Activated CD4-positive, alpha-beta T cell treated with anti-CD3 and anti-CD28 coated beads, Interleukin-10, Interleukin-2, amounts not matched to agents 100 ng/mL and 50 ng/mL, durations not matched to agents 16 hours and 8 hours (primary cell): ENCODE results near the gene LIMA1.
"Not testable (repeated sequence)": the region's sequence is repeated elsewhere in the genome, so short reads cannot be mapped to it uniquely, and the experiment has no call there.

Source experiments
- DNase-seq: peaks from one replicate; pipeline ENCODE4 v3.0.0-alpha.2; 2020

LIMA1 gene

DNA sequence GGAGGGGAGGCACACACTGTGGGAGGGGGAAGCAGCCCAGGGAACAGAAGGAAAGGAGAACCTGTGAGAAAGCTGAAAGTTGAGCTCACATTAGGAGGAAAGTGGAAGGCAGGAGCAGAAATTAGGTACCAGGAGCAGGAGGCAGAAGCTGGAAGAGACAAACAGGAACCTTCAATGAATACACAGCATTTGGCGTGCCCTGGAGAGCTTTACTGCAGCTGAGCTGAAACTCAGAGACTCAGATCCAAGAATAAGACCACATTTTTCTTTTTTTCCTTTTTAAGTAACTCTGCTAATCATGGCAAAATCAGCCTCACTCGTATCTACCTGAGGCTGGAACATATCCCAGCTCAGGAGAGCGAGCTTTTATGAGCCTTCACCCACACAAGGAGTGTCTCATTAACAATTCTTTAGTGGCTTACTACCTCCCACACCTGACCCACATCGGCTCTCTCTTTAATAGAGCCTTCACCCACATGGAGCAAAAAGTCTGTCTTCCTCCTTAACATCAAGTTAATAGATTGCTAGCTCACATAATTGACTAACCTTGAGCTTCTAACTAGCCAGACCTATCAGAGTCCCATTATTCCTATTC, 97.9 kb downstream of the LIMA1 start:
- no peak for DNase-seq

DNA sequence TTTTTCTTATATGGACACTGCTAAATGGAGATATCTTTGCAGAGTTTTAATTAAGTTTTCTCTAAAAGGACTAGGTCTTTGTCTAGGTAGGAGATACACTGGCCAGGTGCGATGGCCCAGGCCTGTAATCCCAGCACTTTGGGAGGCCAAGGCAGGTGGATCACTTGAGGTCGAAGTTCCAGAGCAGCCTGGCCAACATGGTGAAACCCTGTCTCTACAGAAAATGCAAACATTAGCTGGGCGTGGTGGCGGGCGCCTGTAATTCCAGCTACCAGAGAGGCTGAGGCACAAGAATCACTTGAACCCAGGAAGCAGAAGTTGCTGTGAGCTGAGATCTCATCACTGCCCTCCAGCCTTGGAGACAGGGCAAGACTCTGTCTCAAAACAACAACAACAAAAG, 99.1 kb downstream of the LIMA1 start:
- DNase-seq, result no peak

DNA sequence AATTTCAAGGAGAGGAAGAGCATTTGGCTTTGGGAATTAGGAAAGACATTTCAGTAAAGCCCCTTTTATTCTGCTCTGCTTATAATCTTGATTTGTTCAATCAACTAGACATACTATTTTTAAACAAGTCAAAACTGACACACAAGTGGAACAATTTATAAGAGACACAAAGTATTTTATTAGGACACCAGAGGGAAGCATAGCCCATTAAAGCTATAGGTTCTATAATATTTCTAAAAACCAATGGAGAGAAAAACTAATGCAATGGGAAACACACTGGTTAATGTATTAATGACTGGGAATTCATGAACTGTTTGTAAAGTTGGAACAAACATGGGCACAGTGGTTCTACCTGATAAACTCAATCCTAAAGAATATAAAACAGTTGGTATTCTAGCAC, 100.9 kb downstream of the LIMA1 start:
- DNase-seq, result no peak

DNA sequence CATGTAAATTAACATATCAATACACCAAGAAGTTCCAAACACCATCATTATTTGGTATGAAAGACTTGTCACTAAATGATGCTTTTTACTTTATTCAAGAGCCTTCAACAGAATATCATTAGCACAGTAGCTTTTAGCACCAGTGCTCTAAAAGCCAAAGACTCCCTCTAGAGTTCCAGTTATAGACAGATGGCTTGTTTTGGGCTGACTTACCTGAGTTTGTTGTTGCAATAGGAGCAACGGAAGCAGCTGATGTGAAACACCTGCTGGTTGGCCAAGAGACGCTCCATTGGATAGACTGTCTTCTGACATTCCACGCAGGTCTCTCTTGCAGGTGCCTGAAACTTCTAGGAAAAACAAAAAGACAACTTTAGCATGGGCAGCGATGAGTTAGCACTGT, 101.6 kb downstream of the LIMA1 start:
- DNase-seq, result no peak

DNA sequence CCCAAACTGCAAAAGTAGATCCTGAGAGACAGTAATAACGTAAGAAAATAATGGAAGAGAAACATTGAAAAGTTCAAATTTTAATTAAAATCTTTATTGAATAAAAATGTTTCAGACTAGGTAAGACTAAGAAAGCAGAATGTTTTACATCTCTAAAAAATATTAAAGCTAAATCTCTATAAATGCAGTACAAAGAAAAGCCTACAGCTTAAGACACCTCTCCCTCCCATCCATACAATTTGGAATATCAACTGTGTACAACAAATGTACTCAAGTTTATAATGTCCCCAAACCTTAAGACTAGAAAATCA, 107.6 kb downstream of the LIMA1 start:
- no peak for DNase-seq

DNA sequence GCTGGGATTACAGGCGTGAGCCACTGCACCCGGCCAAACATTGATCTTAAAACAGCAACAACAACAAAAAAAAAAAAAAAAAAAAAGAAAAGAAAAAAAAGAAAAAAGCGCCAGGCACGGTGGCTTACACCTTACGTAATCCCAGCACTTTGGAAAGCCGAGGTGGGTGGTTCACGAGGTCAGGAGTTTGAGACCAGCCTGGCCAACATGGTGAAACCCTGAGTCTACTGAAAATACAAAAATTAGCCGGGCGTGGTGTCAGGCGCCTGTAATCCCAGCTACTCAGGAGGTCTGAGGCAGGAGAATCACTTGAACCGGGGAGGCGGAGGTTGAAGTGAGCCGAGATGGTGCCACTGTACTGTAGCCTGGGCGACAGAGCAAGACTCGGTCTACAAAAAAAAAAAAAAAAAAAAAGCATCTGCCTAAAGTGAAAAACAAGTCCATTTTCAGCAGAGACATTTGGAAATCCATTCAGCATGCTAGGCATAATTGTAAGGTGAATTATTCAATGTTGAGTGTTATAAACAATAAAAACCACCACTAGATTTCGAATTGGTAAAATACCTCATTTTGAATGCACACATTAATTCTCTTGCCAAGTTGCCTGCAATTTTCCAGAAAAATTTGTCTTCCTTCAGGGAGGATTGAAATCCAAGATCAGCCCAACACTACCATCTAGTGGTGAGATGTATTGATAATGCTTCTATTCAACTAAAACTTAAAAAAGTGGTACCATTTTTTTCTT, 108.2 kb downstream of the LIMA1 start:
- peak; percentile 44 for DNase-seq

DNA sequence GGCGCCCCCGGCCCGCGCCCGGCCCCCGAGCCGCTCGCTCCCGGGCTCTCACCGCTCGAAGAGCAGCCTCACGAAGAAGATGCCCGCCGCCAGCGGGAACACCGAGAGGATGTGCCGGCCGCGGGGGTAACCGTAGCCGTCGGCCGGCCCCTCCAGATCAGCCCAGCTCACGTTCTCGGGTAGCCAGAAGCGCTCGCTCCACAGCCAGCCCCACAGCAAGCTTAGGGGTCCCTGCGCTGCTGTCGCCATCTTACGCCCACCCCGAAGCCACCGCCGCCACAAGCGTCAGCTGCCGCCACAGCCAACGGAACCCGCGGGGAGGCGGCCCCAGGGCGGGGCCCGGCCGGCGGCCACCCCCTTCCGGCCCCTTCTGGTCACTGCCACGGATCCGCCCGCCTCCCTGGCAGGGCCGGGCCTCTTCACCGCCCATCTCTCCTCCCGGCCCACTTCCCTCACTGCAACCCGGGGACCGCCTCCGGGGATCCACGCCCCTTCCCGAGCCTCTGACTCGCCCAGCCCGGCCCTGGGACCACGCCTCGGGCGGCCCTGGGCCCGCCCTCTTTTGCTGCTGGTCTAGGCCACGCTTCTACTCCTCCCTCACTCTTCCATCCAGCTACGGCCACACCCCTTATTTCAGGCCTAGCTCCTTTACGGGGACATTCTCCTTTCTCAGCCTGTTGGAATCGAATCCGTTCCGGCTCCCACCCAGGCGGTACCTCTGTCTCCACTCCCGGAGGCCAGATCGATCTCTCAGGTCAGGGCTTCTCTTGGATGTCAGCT, 116.1 kb downstream of the LIMA1 start, which contains the start of gene CERS5:
TSS of gene CERS5 (minus strand) at position 321 of the 780 bp plus-strand sequence. CDS start at position 249, 72 bp downstream.
- peak; percentile 99 for DNase-seq

DNA sequence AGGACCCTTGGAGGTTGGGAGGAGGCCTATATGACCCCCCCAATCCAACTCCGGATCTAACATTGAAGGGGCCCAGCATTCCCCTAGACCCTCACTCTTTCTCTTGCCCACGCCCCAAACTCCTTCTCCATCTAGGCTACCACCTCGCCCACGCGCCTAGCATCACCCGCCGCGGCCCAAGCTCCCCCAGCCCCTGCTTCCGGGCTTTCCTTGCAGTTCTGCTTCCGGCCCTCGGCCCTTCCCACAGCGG, 116.6 kb downstream of the LIMA1 start:
- DNase-seq, result peak; percentile 66

DNA sequence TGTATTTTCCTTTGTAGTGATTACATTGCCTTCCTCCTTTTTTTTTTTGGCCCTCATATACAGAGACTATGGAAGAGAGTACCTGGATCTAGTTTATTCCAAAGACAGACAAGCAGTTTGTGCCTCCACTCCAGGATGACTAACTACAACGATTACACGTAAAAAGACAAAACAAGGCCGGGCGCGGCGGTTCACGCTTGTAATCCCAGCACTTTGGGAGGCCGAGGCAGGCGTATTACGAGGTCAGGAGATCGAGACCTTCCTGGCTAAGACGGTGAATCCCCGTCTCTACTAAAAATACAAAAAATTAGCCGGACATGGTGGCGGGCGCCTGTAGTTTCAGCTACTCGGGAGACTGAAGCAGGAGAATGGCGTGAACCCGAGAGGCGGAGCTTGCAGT, 118.4 kb downstream of the LIMA1 start:
- no peak for DNase-seq

DNA sequence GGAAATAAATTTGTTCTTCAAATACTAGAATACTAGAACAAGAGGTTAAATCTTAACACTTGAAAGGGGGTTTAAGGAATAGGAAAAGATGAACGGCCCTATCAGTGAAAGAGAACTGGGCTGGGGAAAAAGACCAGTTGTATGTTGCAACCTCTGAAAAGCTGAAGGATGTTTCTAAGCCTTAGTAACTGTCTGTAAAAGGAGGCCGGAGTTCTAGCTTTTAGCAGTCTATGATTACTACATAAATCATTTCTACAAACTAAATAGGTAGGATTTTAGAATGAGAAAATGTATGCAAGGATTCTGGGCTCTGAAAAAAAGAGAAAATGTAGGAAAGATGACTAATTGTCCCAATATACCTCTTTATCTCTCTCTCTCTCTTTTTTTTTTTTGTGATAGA, 121.1 kb downstream of the LIMA1 start:
- DNase-seq, result no peak

DNA sequence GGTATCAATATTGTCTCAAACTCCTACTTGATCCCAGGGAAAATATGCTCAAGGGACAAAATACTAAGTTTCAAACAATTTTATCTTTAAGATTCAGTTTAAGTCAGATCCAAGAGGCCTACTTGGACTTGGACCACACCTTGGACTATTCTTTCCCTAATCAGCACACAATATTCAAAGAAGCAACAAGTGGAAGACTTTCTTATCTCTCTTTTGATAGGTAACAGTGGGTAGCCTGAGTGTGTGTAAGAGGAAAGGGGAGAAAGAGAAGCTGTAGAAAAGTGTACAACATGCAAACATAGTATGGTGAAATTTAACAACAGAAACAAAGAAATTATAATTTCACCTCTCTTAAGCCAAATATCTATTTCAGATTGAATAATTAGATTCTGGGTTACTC, 122.7 kb downstream of the LIMA1 start:
- DNase-seq, result no peak

DNA sequence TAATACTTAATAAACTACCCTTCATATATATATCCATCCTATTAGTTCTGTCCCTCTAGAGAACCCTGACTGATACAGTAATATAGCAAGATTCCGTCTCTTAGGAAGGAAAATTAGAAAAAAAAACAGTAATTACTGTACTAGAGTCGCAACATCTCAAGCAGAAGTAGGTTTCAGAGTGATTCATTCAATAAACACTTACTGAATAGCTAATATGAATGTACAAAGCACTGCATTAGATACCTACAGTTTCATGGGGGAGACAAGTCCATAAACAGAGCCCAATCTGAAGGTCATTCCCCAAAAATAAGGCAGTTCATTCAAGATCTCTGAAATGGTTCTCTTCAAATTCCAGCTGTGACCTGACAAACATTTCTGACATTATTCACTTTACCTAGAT, 126.1 kb downstream of the LIMA1 start:
- DNase-seq, result peak; percentile 21

DNA sequence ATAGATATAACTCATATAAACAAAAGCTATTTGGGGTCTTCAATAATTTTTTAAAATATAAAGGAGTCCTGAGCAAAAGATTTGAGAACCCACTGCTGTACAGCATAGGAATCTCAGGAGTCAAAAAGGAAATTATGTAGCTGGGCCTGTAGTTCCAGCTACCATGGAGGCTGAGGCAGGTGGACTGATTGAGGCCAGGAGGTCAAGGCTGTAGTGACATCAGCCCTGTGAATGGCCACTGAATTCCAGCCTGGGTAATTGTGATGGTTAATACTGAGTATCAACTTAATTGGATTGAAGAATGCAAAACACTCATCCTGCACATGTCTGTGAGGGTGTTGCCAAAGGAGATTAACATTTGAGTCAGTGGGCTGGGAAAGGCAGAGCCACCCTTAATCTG, 126.7 kb downstream of the LIMA1 start:
- DNase-seq, result no peak

DNA sequence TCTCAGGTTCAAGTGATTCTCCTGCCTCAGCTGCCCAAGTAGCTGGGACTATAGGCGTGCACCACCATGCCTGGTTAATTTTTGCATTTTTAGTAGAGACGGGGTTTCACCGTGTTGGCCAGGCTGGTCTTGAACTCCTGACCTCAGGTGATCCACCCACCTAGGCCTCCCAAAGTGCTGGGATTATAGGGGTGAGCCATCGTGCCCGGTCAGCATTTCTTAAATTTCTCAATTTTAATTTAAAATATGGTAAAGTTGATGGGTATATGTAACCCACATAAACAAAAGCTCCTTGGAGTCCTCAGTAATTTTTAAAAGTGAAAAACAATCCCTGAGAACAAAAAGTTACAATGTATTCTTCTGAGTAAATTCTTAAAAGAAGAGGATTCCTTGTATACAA, 128.4 kb downstream of the LIMA1 start:
- not testable (repeated sequence) for DNase-seq

DNA sequence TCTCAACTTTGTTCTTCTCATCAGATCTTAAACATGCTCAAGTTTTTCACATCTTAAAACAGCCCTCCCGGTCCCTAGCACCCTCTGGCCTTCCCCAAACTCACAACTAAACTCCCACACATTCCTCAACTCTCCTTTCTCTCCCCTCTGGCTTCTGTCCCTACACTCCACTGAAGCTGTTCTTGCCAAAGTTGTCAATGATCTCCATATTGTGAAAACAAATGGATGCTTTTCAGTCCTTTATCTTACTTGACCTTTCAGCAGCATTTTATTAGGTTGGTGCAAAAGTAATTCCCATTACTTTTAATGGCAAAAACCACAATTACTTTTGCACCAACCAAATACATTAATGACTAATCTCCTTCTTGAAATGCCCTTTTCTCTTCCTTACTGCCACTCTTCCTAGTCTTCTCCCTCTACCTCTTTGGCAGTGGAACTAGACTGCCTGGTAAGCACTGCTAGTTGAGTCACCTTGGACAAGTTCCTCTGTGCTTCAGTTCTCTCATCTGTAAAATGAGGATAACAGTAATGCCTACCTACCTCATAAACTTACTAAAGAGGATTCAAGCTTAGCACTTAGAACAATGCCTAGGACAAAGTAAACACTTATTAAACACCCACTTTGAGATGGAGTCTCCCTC, 132.2 kb downstream of the LIMA1 start:
- no peak for DNase-seq

DNA sequence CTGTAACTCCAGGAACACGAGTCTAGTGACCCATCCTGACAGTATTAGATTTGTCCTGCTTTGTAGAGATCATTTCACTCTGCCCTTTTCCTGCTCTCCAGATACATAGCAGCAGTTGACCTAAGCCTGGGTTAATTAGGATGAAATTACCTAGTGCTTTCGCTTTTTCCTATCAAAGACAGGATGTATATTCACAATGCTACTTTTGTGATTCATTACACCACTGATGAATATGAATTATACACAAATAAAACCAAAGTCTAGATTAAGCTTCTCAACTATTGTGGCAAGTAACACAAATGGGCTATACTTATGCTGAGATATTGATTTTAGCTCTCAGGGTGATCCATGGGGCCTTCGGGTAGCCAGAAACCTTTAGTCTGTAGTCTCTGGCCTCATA, 134.0 kb downstream of the LIMA1 start:
- peak; percentile 57 for DNase-seq

DNA sequence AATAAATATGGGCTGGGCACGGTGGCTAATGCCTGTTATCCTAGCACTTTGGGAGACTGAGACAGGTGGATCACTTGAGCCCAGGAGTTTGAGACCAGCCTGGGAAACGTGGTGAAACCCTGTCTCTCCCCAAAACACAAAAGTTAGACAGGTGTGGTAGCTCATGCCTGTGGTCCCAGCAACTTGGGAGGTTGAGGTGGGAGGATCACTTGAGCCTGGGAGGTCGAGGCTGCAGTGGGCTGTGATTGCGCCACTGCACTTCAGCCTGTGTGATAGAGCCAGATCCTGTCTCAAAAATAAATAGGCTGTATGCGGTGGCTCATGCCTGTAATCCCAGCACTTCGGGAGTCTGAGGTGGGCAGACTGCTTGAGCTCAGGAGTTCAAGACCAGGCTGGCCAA, 135.3 kb downstream of the LIMA1 start:
- DNase-seq, result not testable (repeated sequence)

DNA sequence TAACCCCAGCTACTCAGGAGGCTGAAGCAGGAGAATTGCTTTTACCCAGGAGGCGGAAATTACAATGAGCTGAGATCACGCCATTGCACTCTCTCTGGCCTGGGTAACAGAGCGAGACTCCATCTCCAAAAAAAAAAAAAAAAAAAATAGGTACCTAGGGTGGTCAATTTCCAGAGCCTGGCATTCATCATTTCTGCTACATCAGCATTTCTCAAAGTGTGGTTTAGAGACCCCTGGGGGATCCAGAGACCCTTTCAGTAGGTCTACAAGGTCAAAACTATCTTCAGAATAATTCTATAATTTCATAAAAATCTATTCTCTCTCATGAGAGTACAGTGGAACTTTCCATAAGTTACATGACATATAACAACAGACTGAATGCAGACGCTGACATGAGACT, 136.0 kb downstream of the LIMA1 start:
- DNase-seq, result no peak

DNA sequence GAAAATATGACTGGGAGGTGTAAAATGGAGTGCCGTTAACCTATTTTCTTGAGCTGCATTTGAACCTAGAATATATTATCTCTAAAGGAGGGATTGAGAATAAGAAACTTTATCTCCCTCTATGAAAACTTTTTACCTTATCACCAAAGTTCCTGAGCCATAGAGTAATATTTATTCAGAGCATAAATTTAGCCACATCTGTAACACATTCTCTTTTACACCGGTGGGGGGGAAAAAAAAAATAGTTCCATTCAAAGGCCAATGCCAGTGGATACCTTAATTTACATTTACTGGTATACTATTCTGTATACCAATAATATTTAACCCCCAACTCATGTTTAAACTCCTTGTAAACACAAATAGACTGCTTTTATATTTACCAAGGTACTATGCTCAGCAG, 137.9 kb downstream of the LIMA1 start:
- no peak for DNase-seq

DNA sequence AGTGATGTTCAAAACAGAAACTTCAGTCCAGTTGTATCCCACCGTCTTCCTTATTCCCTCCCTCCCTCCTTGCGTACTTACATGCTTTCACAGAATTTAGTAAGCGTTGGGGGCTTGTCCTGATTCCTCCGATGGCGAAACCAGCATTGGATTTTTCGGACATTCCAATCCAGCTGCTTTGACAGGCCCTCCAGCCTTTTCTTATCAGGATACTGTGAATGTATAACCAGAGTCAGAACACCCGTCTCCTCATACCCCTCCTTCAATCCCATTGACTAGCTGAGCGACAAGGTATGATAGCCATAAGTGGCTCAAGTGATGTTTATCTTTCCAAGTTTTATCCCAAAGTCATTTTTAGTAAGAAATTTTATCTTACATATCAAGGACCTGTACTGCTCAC, 140.3 kb downstream of the LIMA1 start:
- no peak for DNase-seq

DNA sequence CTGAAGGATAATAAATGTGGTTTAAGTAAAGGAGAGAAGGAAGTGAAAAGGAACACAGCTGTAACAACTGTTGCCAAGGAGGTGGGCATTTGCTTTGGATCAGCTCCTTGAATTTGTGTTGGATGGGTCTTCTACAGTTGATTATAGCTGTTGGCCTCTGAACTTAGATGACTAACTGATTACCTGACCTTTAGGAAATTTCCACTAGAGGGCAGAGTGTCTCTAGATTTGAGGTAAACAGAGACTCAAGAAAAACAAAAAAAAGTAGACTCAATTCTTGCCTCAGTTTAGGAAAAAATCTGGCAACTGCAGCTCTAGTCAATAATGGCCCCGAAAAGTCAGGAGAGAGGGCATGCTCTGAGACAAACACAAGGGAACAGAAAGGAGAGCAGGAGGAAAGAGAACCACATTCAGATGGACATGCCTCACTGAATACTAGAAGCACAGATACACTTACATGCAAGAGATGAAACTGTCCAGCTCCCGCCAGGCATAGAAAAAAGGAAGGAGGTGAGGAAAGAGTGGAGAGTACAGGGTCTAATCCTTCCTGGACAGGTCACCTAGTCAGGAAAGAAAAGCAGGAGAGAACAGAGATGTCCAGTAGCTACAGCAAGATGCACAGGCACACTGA, 150.7 kb downstream of the LIMA1 start:
- DNase-seq, result peak; percentile 66

DNA sequence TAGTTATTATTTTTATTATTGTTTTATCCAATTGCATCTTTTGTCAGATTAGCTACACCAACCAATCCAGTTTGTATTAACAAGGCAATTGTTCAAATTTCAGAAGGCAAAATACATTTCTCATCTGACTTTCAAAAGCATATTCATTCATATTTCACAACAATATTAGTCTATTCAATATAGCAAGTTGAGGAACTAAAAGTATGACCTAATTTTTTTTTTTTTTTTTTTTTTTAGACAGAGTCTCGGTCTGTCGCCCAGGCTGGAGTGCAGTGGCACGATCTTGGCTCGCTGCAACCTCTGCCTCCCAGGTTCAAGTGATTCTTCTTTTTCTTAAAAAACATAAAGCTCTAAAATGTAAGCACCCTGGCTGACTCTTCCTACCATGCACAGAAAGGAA, 154.0 kb downstream of the LIMA1 start:
- no peak for DNase-seq

DNA sequence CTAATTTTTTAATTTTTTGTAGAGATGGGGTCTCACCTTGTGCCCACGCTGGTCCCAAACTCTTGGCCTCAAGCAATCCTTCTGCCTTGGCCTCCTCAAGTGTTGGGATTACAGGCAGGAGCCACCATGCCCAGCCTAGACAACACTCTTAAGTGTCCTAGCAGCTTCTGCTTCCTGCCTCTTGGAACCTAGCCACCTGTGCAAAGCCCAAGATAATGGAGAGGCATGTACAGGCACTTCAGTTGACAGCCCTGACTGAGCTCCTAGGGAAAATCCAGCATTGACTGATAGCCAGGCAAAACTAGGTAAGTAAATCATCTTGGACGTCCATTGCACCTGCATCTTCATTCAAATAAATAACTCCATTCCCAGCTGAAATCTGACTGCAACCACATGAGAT, 155.8 kb downstream of the LIMA1 start:
- DNase-seq, result no peak
